ENCODE results near the gene CRIP2.

Gene CRIP2

DNA sequence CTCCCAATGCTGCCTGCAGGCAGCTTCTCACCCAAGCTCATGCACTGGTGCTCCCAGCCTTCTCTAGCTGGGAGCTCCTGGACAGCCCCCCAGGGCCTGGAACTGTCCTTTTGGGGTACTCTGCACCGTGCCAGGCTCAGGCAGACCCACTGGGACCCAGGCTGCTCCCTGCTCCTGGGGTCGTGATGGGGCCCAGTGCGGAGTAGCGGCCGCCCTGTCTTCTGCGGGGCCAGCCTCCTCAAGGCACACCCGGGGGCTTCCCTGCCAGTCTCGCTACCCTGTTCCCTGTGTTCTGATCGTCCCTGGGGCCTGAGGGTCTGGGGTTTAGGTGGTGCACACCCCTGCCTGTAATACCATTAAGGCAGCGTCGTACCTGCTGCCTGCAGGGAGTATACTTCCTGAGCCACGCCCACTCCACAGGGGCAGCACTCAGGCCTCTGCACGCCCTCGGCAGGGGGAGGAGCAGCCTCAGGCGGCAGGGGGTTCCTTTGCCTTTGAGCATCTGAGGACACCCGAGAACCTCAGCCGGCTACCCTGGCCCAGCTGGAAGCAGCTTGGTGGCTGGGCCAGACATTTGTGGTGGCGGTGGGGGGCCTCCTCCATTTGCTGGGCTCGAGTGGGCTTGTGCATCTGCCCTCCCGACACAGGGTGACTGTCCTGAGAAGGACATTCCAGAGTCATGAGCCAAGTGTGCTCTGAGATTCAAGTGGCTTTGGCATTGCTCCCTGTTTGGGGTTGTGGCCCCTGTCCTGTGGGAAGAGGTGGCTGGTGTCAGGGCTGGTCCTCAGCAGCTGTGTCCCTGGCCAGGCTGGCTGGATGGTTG lies 9.2 kb upstream of the CRIP2 start:
- no peak for DNase-seq

DNA sequence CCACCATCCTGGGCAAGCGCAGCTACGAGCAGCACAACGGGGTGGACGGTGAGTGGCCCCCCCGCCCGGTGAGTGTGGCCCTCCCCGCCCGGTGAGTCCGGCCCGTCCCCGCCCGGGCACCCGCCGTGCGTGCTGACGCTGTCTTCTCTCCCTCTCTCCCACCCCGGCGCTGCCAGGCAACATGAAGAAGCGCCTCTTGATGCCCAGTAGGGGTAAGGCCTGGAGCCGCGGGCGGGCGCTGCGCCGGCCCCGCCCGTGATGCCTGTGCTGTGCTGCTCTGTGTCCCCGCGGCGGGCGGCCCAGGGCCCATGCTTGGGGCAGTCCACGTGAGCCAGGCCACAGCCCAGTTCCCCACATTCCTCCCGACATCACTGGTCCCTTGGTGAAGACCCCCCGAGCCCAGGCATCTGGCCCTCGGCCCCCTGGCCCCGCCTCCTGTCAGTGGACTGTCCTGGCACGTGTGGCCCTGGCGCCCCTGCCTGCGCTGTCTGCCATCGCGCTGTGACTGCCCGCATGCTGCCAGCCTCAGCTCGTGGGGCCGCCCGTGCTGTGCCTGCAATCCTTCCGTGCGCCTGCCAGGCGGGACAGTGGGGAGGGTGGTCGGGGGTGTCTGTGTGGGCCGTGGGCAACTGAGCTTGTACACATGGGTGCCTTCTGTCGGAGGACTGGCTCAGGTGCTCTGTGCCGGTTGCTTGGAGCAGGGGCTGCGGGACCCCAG lies 7.9 kb upstream of the CRIP2 start:
- no peak for DNase-seq

DNA sequence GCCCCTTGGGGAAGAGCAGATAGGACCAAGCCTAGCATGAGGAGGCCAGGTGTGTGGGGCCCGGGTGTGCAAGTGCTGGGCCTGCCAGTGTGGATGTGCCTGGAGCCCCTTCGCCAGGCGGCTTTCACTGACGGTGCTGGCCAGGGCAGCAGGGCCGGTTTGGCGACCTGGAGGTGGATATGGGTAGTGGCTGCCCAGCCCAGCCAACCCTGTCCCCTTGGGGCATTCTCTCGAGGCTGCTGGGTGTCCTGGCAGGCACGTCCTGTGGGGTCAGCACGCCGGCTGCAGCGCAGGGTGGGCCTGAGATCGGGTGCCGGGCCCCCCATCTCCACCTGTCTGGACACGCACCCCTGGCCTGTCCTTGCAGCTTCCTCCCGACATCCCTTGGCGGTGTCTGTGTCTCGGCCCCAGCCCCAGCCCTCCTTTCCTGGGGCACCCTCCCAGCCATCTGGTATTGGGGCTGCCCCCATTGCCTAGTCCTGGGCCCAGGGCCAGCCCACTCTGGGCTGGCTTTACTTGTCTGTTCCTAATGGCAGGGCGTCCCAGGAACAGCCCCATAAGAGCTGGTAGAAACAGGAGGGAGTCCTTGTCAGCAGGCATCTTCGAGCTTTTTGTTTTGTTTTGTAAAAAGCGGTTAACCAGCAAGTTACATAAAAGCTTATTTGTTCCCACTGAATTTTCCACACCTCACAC lies 7.2 kb upstream of the CRIP2 start:
- DNase-seq, result no peak

GRCh38 chr14:105467942-105468471 lies 6.6 kb upstream of the CRIP2 start:
- DNase-seq, result no peak

- DNase-seq, result no peak
Observed at GRCh38 chr14:105468621-105469241, 5.9 kb upstream of the CRIP2 start.

- no peak for DNase-seq
Observed at GRCh38 chr14:105469456-105470349, 4.9 kb upstream of the CRIP2 start.

DNA sequence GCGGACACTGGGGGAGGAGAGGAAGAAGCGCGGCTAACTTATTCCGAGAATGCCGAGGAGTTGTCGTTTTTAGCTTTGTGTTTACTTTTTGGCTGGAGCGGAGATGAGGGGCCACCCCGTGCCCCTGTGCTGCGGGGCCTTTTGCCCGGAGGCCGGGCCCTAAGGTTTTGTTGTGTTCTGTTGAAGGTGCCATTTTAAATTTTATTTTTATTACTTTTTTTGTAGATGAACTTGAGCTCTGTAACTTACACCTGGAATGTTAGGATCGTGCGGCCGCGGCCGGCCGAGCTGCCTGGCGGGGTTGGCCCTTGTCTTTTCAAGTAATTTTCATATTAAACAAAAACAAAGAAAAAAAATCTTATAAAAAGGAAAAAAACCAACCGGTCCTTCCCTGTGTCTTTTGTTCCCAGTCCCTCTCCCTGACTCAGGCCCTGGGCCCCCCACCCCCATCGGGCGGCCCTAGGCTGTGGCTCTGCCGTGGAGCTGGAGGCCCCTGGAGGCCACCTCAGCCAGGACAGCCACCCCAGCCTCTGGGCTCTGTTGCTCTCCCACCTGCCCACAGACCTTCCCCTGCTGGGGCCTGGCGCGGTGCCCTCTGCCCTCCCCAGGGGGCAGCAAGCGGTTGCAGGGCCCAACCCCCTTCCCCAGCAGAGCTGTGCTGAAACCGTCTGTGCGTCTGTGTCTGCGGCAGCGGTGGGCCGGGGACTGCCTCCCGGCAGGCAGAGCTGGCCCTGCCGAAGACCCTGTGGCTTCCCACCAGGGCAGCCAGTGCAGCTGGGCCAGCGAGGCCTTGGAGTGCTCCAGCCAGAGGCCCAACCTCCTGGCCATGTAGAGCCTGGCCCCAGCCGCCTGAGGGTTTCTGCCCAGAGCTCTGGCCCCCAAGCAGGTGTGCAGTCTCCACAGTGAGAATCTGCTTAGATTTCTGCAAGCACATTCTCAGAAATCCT lies 4.0 kb upstream of the CRIP2 start:
- no peak for DNase-seq

DNA sequence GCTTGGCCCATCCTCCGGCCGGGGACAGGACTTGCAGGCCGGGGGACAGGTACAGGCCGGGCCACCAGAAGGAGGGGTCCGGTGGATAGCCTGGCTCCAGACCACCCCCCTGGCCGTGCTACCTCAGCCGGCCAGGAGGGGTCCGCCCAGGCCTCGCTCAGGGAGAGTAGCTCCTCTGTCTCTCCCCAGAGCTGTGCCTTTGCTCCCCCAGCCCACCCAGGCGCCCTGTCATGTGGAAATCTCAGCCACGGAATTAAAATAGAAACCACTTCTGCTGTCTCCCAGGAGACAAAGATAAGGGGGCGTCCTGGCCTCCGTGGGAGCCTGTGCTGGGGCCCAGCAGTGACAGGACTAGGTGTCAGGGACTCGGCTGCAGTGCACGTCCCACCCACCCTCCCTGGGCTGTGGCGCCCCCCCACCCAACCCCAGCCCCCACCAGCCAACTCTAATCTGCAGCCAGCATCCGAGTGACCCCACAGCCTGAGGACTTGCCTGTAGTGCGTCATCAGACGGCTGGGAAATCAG lies 3.3 kb upstream of the CRIP2 start:
- no peak for DNase-seq

- DNase-seq, result no peak
Observed at GRCh38 chr14:105471823-105472485, 2.7 kb upstream of the CRIP2 start.

DNA sequence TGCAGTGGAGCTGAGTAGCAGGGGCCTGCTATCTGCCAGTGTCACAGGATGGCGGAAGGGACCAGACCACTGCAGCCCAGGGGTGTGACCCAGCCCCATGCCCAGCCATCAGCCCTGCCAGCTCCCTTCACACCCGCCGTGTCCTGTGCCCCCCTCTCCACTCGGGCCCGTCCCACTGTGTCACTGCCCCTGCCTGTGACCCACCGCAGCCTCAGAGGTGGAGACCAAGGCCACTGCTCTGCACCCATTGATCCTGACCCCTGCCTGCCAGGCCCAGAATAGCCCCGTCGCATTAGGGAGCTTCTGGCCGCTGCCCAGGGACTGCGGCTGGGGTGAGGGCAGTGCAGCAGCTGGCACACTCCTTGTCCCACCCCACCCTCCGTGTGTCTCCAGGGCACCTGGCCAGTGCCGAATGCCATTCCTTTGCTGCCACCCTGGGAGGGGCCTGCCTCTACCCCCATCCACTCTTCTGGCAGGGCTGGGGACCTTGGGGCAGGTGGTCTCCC lies 2.1 kb upstream of the CRIP2 start:
- no peak for DNase-seq

GRCh38 chr14:105473033-105473676 lies 1.5 kb upstream of the CRIP2 start:
- no peak for DNase-seq

DNA sequence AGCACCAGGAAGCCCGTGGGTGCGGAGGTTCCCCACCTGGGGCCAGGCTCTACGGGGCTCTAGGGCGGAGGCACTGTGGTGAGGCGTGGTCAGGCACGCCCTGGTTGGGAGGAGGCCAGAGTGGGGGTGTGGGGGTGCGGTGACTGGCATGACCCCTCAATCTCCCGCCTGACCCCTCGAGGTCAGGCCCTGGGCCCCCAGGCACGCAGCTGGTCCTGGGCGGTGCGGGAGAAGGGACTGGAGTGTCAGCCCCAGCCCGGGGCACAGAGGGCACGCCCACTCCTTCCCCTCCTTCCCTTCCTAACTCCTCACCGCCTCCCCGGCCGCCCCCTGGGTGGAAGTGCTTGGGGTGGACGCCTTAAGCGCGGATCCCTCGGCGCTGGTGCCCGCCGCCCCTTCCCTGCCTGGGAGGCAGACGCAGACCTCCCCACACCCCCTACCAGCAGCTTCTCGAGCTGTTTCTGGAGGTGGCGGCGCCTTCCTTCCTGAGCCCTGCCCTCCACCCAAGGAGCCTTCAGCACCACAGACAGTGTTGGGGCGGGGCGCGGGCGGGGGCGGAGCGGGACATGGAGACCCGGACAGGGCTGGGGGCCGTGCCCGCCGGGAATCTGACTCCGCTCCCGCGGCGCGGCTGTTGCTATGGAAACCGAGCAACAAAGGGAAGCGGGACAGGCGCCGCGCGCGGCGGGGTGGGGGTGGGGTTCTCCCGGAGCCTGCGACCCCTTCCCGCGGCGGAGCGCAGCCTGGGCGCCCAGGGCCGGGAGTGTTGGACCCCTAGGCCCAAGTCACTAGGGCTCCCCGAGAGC lies 741 bp upstream of the CRIP2 start:
- peak; percentile 92 for DNase-seq

- DNase-seq, result peak; percentile 47
Observed at GRCh38 chr14:105475269-105476096, 862 bp downstream of the CRIP2 start.

DNA sequence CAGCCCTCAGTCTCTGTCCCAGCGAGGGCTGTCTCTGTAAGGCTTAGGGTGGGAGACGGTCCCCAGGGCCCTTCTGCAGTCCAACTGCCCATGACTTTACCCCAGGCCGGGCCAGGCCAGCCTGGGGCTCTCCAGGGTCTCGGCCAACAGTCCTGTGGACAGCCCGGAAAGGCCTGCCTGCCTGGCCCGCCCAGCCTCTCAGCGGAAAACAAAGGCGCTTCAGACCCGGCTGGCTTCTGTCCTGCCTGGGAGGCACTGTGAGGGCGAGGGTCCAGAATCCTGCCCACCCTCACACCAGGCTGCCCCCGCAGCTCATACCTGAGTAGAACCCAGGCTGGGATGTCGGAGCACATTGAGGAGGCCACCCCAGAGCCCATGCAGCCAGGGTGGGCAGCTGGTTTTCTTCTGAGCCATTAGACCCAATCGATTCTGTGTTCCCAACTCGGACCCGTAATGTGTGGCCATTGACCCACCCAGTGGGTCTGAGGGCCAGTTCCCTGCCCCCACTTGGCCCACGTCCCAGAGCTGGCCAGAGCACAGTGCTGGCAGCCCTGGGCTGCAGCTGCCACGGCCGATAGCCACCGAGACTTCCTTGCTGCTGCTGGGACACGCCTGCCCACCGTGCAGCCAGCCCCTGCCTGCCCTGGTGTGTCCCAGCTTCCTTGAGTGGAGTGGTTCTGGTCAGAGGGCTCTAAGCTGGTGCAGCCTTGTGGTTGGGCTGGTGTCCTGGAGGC lies 1.6 kb downstream of the CRIP2 start:
- no peak for DNase-seq

DNA sequence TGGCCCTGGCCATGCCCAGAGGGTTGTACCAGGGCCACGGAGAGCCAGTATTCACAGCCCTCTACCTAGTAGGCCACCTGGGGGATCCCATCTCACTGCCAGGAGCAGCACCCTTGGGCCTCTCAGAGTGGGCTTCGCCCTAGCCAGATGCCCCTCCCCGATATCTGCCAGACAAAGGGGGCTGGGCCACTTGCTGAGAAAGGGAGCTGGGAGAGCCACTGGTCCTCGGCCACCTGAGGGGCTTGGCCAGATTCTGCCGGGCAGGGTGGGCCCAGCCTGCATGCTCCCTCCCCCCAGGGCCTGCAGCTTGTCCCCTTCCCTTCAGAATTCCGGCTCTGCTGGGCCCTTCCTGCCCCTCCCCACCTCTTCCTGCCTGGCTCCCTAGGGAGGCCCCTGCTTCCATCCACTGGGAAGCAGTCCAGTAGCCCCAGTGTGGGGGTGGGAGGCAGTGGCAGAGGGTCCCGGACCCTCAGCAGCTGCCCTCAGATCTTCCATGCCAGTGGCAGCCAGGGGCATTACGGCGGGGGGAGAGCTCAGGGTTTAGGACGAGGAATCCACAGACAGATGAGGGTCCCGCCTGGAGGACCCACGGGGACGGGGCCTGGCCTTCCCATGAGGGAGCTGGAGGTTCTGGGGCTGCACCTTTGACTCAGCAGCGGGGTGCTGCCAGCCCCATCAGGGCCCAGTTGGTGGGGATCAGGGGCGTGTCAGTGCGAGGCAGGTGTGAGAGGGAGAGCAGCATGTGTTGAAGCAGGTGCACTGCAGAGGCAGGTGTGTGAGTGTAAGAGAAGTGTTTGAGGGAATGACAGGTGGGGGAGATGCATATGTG lies 2.4 kb downstream of the CRIP2 start:
- DNase-seq, result no peak

Data from NCI-H226 (cell line).